HG03571 (cell line): ENCODE results near the gene MICALL2.

Experiments used
- ATAC-seq: cut with Tn5 transposase; IDR thresholded peaks from one replicate; pipeline ENCODE4 v1.9.1; 2021; ENCODE audit not compliant: unreplicated experiment

MICALL2 gene

GRCh38 chr7:1470901-1471300, 11.6 kb upstream of the MICALL2 start:
- ATAC-seq, result no peak

- ATAC-seq, result no peak
These were observed 9.5 kb upstream of the MICALL2 start for GRCh38 chr7:1468643-1469298.

- no peak for ATAC-seq
These were observed 8.9 kb upstream of the MICALL2 start for GRCh38 chr7:1468203-1468602.

- ATAC-seq, result no peak
These were observed 7.4 kb upstream of the MICALL2 start for GRCh38 chr7:1466524-1467271.

- ATAC-seq, result no peak
These were observed 5.4 kb upstream of the MICALL2 start for GRCh38 chr7:1464694-1465093.

GRCh38 chr7:1463676-1464223, 4.5 kb upstream of the MICALL2 start:
- ATAC-seq, result no peak

- ATAC-seq, result no peak
These were observed 2.5 kb upstream of the MICALL2 start for GRCh38 chr7:1461646-1462375.

- ATAC-seq, result no peak
These were observed 1.8 kb upstream of the MICALL2 start for GRCh38 chr7:1460821-1461645.

GRCh38 chr7:1459920-1460820, 900 bp upstream of the MICALL2 start:
- ATAC-seq, result no peak

- peak; percentile 95 for ATAC-seq
These were observed 232 bp upstream of the MICALL2 start for GRCh38 chr7:1459512-1459892.

GRCh38 chr7:1457949-1458682, 1.2 kb downstream of the MICALL2 start:
- no peak for ATAC-seq

GRCh38 chr7:1457059-1457948, 2.0 kb downstream of the MICALL2 start:
- ATAC-seq, result no peak

GRCh38 chr7:1455955-1456354, 3.3 kb downstream of the MICALL2 start:
- no peak for ATAC-seq

GRCh38 chr7:1455241-1455939, 3.9 kb downstream of the MICALL2 start:
- ATAC-seq, result no peak

- ATAC-seq, result no peak
These were observed 4.7 kb downstream of the MICALL2 start for GRCh38 chr7:1454542-1454941.

- no peak for ATAC-seq
These were observed 7.1 kb downstream of the MICALL2 start for GRCh38 chr7:1452205-1452604.

GRCh38 chr7:1450987-1451386, 8.3 kb downstream of the MICALL2 start:
- no peak for ATAC-seq

- no peak for ATAC-seq
These were observed 8.8 kb downstream of the MICALL2 start for GRCh38 chr7:1450431-1450830.
